Liver (tissue), 3 donors: ENCODE measurements around the gene GNPTG.

Experiments
- FOXA1 ChIP-seq: IDR thresholded peaks from 2 replicates; pipeline ENCODE4 v1.6.1; 2016; ENCODE audit warnings: antibody characterized with exemption
- GABPA ChIP-seq, 2 donors: IDR thresholded peaks in 1 of 2; conservative IDR thresholded peaks in 1 of 2; 2 replicates each; pipeline ENCODE4 v1.6.1; 2016; ENCODE audit warnings: antibody characterized with exemption in 2 of 2, mild to moderate bottlenecking in 1 of 2, moderate library complexity in 1 of 2
- JUND ChIP-seq, 2 donors: IDR thresholded peaks; 2 replicates each; pipeline ENCODE4 v1.6.1; 2016; ENCODE audit warnings: antibody characterized with exemption in 2 of 2
- RAD21 ChIP-seq, 2 donors: IDR thresholded peaks; 2 replicates each; pipeline ENCODE4 v1.6.1; 2016; ENCODE audit warnings: antibody characterized with exemption in 2 of 2, mild to moderate bottlenecking in 2 of 2
- RXRA ChIP-seq, 2 donors: IDR thresholded peaks; 2 replicates each; pipeline ENCODE4 v1.6.1; 2017 to 2018; ENCODE audit warnings: antibody characterized with exemption in 2 of 2, mild to moderate bottlenecking in 1 of 2
- SP1 ChIP-seq: IDR thresholded peaks from 2 replicates; pipeline ENCODE4 v1.6.1; 2018; ENCODE audit warnings: antibody characterized with exemption, mild to moderate bottlenecking
- TAF1 ChIP-seq: conservative IDR thresholded peaks from 2 replicates; pipeline ENCODE4 v1.6.1; 2016; ENCODE audit warnings: antibody characterized with exemption, mild to moderate bottlenecking
- YY1 ChIP-seq: IDR thresholded peaks from 2 replicates; pipeline ENCODE4 v1.6.1; 2016; ENCODE audit warnings: antibody characterized with exemption, mild to moderate bottlenecking
- TF ChIP-seq, protein P1 (sequence below): fragments of 150-350 bp; IDR thresholded peaks from 2 replicates; pipeline ENCODE4 v1.5.1; 2017; ENCODE audit warnings: improper control_type of control experiment, low read depth, low read length; ENCODE audit not compliant: missing input control
- TF ChIP-seq, protein P2 (sequence below): IDR thresholded peaks from 2 replicates; pipeline ENCODE4 v1.6.1; 2016; ENCODE audit warnings: antibody characterized with exemption
- TF ChIP-seq, protein P3 (sequence below): IDR thresholded peaks from 2 replicates; pipeline ENCODE4 v1.6.1; 2016; ENCODE audit warnings: antibody characterized with exemption, mild to moderate bottlenecking
- donor health status: healthy.
- donor health status: healthy.

DNA sequence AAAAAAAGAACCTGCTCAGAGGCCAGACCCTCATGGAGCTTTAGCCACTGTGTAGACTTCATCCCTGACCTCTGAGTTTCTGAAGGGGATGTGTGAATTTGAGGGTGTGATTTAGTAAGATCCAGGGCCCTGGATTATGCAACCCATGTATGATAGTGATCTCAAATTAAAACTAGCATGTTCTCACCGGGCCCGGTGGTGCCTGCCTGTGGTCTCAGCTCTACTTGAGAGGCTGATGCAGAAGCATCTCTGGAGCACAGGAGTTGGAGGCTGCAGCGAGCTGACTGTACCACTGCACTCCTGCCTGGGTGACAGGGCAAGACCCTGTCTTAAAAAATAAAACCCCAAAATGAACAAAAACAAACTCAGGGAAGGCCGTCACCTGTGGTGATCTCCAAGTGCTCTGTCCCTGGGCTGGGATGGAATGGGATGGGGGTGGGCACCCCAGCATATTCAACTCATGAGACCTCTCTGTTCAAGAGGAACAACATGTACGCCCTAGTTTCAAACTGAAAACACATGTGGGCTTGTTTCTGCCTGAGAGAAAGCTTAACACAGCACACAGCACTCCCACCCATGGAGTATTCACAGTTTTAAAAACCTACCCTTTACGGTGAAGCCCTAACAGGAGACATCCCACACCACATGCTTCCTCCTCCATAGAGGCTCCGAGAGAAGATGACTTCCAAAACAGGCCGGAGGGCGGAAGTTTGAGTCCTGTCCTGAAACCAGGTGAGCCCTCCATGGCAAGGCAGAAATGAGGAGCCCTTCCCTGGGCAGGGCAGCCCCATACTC is 30.1 kb downstream of the GNPTG start:
- TF ChIP-seq JUND (IDR thresholded peaks at IDR 0.05): no peak
- TF ChIP-seq, protein P1, sequence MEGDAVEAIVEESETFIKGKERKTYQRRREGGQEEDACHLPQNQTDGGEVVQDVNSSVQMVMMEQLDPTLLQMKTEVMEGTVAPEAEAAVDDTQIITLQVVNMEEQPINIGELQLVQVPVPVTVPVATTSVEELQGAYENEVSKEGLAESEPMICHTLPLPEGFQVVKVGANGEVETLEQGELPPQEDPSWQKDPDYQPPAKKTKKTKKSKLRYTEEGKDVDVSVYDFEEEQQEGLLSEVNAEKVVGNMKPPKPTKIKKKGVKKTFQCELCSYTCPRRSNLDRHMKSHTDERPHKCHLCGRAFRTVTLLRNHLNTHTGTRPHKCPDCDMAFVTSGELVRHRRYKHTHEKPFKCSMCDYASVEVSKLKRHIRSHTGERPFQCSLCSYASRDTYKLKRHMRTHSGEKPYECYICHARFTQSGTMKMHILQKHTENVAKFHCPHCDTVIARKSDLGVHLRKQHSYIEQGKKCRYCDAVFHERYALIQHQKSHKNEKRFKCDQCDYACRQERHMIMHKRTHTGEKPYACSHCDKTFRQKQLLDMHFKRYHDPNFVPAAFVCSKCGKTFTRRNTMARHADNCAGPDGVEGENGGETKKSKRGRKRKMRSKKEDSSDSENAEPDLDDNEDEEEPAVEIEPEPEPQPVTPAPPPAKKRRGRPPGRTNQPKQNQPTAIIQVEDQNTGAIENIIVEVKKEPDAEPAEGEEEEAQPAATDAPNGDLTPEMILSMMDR: no peak
- TF ChIP-seq GABPA (IDR thresholded peaks at IDR 0.05 in 1 of 2, conservative IDR thresholded peaks at IDR 0.05 in 1 of 2): no peak
- TF ChIP-seq FOXA1: no peak
- TF ChIP-seq, protein P2, sequence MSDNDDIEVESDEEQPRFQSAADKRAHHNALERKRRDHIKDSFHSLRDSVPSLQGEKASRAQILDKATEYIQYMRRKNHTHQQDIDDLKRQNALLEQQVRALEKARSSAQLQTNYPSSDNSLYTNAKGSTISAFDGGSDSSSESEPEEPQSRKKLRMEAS: no peak
- TF ChIP-seq RXRA (IDR thresholded peaks at IDR 0.05): no peak
- TF ChIP-seq YY1: no peak
- TF ChIP-seq, protein P3, sequence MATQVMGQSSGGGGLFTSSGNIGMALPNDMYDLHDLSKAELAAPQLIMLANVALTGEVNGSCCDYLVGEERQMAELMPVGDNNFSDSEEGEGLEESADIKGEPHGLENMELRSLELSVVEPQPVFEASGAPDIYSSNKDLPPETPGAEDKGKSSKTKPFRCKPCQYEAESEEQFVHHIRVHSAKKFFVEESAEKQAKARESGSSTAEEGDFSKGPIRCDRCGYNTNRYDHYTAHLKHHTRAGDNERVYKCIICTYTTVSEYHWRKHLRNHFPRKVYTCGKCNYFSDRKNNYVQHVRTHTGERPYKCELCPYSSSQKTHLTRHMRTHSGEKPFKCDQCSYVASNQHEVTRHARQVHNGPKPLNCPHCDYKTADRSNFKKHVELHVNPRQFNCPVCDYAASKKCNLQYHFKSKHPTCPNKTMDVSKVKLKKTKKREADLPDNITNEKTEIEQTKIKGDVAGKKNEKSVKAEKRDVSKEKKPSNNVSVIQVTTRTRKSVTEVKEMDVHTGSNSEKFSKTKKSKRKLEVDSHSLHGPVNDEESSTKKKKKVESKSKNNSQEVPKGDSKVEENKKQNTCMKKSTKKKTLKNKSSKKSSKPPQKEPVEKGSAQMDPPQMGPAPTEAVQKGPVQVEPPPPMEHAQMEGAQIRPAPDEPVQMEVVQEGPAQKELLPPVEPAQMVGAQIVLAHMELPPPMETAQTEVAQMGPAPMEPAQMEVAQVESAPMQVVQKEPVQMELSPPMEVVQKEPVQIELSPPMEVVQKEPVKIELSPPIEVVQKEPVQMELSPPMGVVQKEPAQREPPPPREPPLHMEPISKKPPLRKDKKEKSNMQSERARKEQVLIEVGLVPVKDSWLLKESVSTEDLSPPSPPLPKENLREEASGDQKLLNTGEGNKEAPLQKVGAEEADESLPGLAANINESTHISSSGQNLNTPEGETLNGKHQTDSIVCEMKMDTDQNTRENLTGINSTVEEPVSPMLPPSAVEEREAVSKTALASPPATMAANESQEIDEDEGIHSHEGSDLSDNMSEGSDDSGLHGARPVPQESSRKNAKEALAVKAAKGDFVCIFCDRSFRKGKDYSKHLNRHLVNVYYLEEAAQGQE: no peak
- no peak for TF ChIP-seq TAF1
- no peak for TF ChIP-seq SP1
- no peak for TF ChIP-seq RAD21 (IDR thresholded peaks at IDR 0.05)
